SW480 (cell line): ENCODE results near the gene CCDC88C.

Experiments
- DNase-seq: peaks from one replicate; pipeline ENCODE4 v3.0.0-alpha.2; 2016; ENCODE audit warnings: low spot score

Gene CCDC88C

GRCh38 chr14:91291786-91292405, 125.7 kb downstream of the CCDC88C start:
- no peak for DNase-seq

GRCh38 chr14:91290986-91291385, 126.6 kb downstream of the CCDC88C start:
- DNase-seq, result no peak

- DNase-seq, result no peak
These were observed 128.2 kb downstream of the CCDC88C start for GRCh38 chr14:91289464-91289863.

- no peak for DNase-seq
These were observed 128.7 kb downstream of the CCDC88C start for GRCh38 chr14:91288876-91289275.

GRCh38 chr14:91286530-91286937, 131.1 kb downstream of the CCDC88C start:
- peak; percentile 62 for DNase-seq

- DNase-seq, result no peak
These were observed 132.7 kb downstream of the CCDC88C start for GRCh38 chr14:91284791-91285548.

GRCh38 chr14:91284146-91284790, 133.4 kb downstream of the CCDC88C start:
- no peak for DNase-seq

- no peak for DNase-seq
These were observed 134.0 kb downstream of the CCDC88C start for GRCh38 chr14:91283666-91284065.

- no peak for DNase-seq
These were observed 134.5 kb downstream of the CCDC88C start for GRCh38 chr14:91282954-91283645.

GRCh38 chr14:91281346-91281745, 136.3 kb downstream of the CCDC88C start:
- DNase-seq, result no peak

- no peak for DNase-seq
These were observed 137.5 kb downstream of the CCDC88C start for GRCh38 chr14:91280129-91280528.

GRCh38 chr14:91279354-91279753, 138.3 kb downstream of the CCDC88C start:
- DNase-seq, result no peak

- no peak for DNase-seq
These were observed 139.3 kb downstream of the CCDC88C start for GRCh38 chr14:91278383-91278715.

- no peak for DNase-seq
These were observed 139.9 kb downstream of the CCDC88C start for GRCh38 chr14:91277546-91278382.

GRCh38 chr14:91274796-91275195, 142.8 kb downstream of the CCDC88C start:
- no peak for DNase-seq

- no peak for DNase-seq
These were observed 143.7 kb downstream of the CCDC88C start for GRCh38 chr14:91273885-91274273.

- no peak for DNase-seq
These were observed 144.2 kb downstream of the CCDC88C start for GRCh38 chr14:91273273-91273884.

GRCh38 chr14:91272341-91273272, 145.0 kb downstream of the CCDC88C start:
- no peak for DNase-seq

GRCh38 chr14:91271639-91272038, 146.0 kb downstream of the CCDC88C start:
- DNase-seq, result no peak

- no peak for DNase-seq
These were observed 147.0 kb downstream of the CCDC88C start for GRCh38 chr14:91270619-91271018.
